Left renal cortex interstitium (tissue), 4 donors: ENCODE results near the gene RBKS. TPM values are rescaled to one million over a fixed set of nuclear protein-coding genes. Genes with fewer than 3 reads are reported as not detected.
A peak's percentile ranks its signal among the peaks of the same experiment; 100 is the strongest.
"Not testable (repeated sequence)": the region's sequence is repeated elsewhere in the genome, so short reads cannot be mapped to it uniquely, and the experiment has no call there.

ENCODE experiments used
- DNase-seq, 4 donors: peaks; one replicate each; pipeline ENCODE4 v3.0.0-alpha.2; 2013; ENCODE audit warnings: low read depth in 4 of 4, low spot score in 2 of 4, missing footprints in 1 of 4
- polyA plus RNA-seq, 4 donors: library from polyadenylated mRNA; unstranded; fragments of 120-200 nt; gene quantifications; one replicate each; pipeline ENCODE4 v1.2.1, GENCODE V29; 2013; ENCODE audit not compliant: insufficient read length in 4 of 4

The RBKS gene
- polyA plus RNA-seq, 4 donors: 7.7 to 9.5 (median 7.9) TPM

DNA sequence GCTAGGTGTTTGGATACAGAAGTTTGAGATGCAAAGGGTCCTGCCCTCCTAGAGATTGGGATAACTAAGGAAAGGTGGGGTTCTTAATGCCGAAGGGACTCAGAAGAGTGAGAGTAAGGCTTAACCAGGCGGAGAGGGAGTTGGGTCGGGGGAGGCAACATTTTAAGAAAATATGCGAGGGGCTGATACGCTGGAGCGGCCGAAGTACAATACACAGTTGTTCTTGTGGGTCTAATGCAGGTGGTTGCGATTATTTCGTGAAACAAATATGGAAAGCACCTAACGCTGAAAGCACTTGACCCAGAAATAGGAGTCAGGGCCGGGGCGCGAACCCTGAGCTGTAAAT, 119.0 kb downstream of the RBKS start:
- DNase-seq: no peak

- no peak for DNase-seq
Measured at GRCh38 chr2:27766287-27766661, 123.9 kb downstream of the RBKS start.

- DNase-seq: peak in 3 of 4 donors; percentile 77 to 82 (median 78)
Measured at GRCh38 chr2:27765621-27766286, 124.4 kb downstream of the RBKS start.

- DNase-seq: not testable (repeated sequence)
Measured at GRCh38 chr2:27764526-27764925, 125.7 kb downstream of the RBKS start.

- DNase-seq: no peak
Measured at GRCh38 chr2:27763907-27764267, 126.3 kb downstream of the RBKS start.

DNA sequence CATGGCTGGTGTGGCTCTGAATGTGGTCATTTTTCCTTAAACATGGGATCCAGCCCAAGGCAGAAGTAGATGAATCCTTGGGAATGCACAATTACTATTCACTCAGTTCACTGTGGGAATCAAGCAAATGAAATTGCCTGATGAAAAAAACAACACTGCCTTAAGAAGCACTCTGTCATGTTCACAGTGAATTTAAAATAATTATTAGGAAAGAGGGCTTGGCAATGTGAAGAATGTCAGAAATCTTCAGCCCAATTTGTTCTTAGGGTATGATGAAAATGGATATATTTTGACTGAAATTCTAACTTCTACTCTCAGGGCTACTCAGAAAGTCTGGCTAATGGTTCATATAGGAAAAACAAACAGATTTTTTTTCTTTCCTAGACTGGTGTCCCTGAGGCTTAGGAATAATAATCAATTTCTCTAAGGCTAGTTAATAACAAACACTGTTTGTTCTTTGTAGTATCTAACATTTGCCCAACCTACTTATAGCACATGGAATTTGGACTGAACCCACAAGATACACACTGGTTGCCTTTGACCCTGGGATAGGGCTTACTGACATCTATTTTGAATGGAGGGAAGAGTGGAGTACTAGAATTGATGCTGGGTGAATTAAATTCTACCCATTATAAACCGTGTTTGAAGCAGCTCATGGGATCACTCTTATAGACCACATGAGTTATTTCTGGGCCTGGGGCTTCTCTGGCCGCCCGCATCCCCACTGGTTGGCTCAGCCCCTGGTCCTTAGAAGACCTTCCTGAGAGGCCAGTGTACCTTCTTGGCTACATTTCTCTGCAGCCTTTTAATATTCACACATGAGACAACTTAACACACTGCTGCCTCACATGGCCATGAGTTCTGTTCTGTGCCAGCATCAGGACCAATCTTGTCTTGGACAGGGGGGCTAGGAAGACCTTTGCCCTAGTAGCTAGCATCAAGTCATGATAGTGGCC, 127.0 kb downstream of the RBKS start:
- no peak for DNase-seq

- DNase-seq: no peak
Measured at GRCh38 chr2:27756544-27757498, 133.4 kb downstream of the RBKS start.

- no peak for DNase-seq
Measured at GRCh38 chr2:27756091-27756490, 134.1 kb downstream of the RBKS start.

- DNase-seq: no peak
Measured at GRCh38 chr2:27754831-27755230, 135.4 kb downstream of the RBKS start.

DNA sequence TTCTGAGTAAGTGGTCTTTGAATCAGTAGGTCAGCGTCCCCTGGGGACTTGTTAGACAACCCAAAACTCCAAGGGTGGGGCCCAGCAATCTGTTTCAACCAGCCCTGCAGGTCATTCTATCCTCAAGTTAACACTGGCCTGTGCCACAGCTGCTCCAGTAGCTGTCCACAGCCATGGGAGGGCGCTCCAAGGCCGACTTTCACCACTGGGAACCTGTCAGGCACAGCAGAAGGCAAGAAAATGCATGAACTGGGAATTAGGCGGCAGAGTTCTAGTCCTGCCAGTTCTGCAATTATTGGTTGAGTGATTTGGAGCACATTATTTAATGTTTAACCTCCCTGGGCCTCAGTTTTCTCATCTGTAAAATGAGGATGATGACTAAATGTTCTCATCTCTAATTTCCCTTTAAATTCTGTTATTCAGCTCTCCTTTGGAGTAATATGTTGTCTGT, 136.0 kb downstream of the RBKS start:
- no peak for DNase-seq

DNA sequence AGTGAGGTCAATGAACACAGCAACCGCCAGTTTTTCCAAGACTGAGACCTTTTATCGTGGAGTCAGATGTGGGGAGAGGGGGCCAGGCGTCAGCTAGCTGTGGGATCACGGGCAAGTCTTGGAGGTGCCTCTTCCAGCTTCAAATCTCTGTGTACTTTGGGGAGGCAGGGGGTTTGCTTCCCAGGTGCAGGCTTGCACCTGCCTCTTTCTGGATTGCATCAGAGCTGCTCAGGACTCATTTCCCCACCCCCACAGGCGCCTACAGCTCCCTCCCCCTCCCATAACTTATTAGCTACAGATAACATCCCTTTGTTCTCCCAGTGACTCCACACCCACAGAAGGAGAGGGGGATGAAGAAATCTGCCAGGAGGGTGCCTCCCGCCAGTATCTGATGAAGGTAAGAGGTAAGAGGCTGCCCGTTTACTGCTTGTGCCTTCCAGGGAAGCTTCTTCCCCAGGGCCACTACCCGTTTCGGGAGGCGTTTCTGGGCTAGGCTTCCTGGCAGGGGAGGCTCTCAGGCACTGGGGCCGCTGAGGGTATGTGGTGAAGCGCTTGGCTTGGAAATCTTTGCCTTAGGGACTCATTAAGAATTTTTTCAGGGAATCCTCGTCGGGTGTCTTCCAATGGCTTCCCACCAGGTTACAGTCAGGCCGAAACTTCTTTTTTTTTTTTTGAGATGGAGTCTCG, 137.5 kb downstream of the RBKS start:
- no peak for DNase-seq

DNA sequence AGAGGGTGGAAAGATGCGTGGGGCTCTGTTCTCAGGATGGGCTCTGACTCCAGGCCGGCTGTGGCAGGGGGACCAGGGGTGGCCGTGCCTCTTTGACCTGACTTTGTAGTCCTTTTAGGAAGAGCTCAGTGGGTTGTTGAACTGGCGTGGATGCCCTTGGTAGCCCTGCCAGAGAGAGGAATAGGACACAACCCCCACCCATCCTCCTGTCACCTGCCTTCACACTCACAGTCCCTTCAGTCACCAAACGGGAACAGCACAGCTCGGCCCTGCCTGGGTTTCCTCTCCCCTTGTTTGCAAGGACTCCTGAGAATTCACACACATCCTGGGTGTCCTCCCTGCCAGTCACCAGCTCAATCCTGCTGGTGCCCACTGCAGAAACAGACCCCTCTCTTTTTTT, 138.8 kb downstream of the RBKS start:
- no peak for DNase-seq

DNA sequence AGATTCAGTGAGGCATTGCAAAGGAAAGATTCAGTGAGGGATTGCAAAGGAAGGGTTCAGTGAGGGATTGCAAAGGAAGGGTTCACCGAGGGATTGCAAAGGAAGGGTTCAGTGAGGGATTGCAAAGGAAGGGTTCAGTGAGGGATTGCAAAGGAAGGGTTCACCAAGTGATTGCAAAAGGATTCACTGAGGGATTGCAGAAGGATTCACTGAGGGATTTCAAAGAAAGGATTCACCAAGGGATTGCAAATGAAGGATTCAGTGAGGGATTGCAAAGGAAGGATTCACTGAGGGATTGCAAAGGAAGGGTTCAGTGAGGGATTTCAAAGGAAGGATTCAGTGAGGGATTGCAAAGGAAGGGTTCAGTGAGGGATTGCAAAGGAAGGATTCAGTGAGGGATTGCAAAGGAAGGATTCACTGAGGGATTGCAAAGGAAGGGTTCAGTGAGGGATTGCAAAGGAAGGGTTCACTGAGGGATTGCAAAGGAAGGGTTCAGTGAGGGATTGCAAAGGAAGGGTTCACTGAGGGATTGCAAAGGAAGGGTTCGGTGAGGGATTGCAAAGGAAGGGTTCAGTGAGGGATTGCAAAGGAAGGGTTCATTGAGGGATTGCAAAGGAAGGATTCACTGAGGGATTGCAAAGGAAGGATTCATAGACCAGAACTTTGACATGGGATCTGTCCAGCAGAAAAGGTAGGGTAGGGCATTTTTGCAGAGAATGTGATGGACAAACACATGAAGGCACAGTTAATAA, 141.2 kb downstream of the RBKS start:
- not testable (repeated sequence) for DNase-seq

DNA sequence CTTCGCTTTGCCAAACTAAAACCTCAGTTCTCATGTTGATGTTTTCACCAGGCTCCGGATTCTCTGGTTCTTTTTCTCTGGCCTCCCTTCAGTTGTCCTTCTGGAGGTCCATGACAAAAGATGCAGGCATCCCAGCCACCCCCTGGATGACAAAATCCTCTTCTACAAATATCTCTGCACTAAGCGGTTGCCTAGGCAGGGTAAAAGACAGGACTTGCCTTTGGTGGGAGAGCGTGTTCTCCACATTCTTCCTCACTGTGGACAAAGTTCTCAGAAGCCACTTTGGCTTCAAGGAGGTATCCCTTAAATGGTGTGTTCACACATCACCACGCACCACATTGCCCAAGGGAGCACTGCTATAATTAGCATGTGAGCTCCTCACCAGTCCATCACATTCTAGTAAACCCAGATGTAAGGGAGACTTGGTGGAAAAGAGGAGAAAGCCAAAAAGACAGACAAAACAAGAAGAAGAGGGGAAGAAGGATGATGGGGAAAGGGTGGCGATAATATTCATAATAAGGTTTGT, 142.3 kb downstream of the RBKS start:
- DNase-seq: no peak

DNA sequence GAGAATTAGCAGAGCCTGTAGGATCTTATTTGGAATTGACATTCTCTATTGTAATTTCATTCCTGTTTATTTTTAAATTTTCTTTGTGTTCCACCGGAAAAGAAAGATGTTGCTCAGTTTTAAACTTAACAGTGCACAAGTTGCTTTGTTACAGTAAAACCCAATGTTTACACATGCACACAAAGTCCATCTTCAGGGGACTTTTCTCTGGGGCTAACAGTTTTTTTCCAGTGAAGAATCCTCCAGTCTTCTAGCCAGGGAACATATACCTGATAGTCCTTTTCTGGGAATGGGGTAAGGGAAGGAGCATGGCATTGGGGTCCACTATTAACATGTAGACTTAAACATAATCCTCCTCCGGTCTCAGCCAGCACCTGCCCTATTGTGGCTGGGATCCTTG, 143.9 kb downstream of the RBKS start:
- DNase-seq: no peak

DNA sequence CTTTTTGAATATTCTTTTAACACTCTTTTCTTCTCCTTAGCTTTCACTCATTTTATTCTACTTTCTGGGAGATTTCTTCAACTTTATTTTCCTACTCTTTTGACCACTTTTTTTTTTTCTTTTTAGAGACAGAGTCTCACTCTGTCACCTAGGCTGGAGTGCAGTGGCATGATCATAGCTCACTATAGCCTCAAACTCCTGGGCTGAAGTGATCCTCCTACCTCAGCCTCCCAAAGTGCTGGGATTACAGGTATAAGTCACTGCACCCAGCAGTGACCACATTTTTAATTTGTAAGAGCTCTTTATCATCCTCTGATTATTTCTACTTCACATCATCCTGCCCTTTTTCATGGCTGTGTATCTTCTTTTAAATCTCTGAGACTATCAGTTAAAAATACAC, 144.7 kb downstream of the RBKS start:
- DNase-seq: not testable (repeated sequence)

GRCh38 chr2:27742571-27742970, 147.6 kb downstream of the RBKS start:
- no peak for DNase-seq

DNA sequence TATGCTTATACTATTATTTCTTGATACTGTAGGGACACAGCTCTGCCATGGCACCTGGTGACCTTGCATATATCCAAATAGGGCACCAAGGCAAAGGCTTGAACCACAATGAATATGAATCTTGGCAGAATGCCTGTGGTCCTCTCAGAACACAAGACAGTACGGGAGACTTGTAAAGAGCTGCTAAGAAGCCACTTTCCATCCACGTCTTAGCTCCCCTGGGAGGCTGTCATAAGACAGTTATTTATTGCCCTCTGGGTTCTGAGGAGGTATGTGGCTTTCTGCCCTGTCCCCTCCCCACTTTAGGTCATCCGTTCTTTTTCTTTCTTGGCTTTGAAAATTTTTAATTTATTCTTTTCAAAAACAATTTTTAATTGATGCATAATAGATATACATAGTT, 148.5 kb downstream of the RBKS start:
- no peak for DNase-seq

GRCh38 chr2:27739058-27739373, 151.2 kb downstream of the RBKS start:
- no peak for DNase-seq
